Osteocyte (in vitro differentiated cells): ENCODE measurements around the gene GTF2H2C. TPM values are rescaled to one million over a fixed set of nuclear protein-coding genes. Genes with fewer than 3 reads are reported as not detected.
"Not testable (repeated sequence)": the region's sequence is repeated elsewhere in the genome, so short reads cannot be mapped to it uniquely, and the experiment has no call there.

ENCODE experiments used
- DNase-seq: peaks from one replicate; pipeline ENCODE4 v3.0.0; 2021; ENCODE audit warnings: mixed read lengths; ENCODE audit not compliant: unreplicated experiment; ENCODE audit errors: extremely low spot score
- H3K27ac Mint-ChIP-seq: one replicate; pipeline ENCODE4 v1.8.0; 2021; ENCODE audit warnings: mild to moderate bottlenecking, mixed read lengths; ENCODE audit not compliant: unreplicated experiment
- H3K27me3 Mint-ChIP-seq: one replicate; pipeline ENCODE4 v1.8.0; 2021; ENCODE audit warnings: mixed read lengths; ENCODE audit not compliant: unreplicated experiment
- H3K36me3 Mint-ChIP-seq: one replicate; pipeline ENCODE4 v1.8.0; 2021; ENCODE audit warnings: mixed read lengths; ENCODE audit not compliant: unreplicated experiment
- H3K4me1 Mint-ChIP-seq: one replicate; pipeline ENCODE4 v1.8.0; 2021; ENCODE audit warnings: mixed read lengths; ENCODE audit not compliant: unreplicated experiment
- H3K4me3 Mint-ChIP-seq: one replicate; pipeline ENCODE4 v1.8.0; 2021; ENCODE audit warnings: mild to moderate bottlenecking, moderate library complexity, mixed read lengths; ENCODE audit not compliant: unreplicated experiment
- H3K9me3 Mint-ChIP-seq: one replicate; pipeline ENCODE4 v1.8.0; 2021; ENCODE audit warnings: mixed read lengths; ENCODE audit not compliant: unreplicated experiment
- total RNA-seq: library from RNA; stranded (reverse); gene quantifications from 2 replicates; pipeline ENCODE4 v1.2.1, GENCODE V29; 2021

GTF2H2C gene
- total RNA-seq, 1 donor from 2014 or later = 35.6 TPM

DNA sequence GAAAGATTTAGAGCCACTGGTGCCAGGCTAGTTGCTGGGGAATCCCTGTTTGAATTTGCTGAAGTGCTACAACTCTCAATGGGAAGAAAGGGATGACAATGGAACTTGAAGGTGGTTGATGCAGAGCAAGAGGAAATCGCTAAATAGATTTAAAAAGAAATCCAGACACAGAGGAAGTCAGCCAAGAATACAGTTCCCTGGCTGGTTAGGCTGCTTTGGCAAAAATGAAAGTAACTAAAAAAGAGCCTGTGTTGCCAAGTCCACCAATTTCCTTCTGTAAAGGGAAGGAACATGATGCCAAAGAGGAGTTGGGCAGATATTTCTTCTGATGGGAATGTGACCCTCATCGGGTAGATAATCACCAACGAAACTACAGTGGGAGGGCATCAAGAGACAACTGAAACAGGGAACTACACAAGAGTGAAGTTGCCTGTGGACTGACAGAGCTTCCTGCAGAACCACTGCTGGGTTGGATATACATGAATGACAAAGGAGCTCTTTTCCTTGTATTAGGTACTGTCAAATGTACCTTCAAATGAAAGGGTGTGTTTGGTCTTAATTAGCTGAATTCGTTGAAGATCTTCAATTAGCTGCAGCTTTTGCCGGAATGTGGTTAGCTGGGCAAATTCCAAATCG, 49.0 kb downstream of the GTF2H2C start:
- H3K4me1 Mint-ChIP-seq, H3K27ac Mint-ChIP-seq, H3K36me3 Mint-ChIP-seq, H3K27me3 Mint-ChIP-seq, DNase-seq, H3K4me3 Mint-ChIP-seq, H3K9me3 Mint-ChIP-seq: not testable (repeated sequence)

DNA sequence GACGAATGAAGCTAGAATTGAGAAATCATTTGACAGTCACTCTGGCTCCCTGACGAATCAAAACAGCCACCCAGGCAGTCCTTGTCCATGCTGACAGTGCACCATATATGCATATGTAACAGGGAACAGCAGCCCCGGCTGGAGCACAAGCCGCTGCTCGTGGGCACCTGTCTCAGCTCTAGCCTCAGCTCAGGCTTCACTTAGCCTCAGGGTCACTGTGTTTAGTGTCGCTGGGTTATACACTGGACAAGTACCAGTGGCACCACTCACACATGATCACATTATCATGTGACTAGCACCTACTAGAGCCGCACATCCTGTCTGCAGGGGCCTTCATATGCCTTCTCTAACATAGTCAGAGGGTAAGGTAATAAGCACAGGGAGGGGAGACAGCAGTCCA, 54.9 kb downstream of the GTF2H2C start:
- not testable (repeated sequence) for H3K4me1 Mint-ChIP-seq, H3K27me3 Mint-ChIP-seq

DNA sequence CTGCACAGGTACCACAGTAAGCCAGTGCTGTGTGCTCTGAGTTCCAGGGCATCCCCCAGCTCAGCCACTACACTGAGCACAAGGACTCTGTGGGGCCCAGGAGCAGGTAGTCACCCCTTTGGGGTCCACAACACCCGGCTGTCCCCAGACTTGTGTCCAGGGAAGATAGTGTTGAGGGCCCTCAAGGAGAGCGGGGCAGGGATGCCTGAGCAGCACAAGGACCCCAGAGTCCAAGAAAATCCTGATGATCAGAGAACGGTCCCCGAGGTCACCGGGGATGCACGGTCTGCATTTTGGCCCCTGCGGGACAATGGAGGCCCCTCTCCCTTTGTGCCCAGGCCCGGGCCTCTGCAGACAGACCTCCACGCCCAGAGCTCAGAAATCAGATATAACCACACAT, 71.9 kb downstream of the GTF2H2C start:
- H3K9me3 Mint-ChIP-seq, H3K4me1 Mint-ChIP-seq, H3K36me3 Mint-ChIP-seq, H3K27me3 Mint-ChIP-seq, H3K4me3 Mint-ChIP-seq, DNase-seq, H3K27ac Mint-ChIP-seq: not testable (repeated sequence)

More for the DNA sequence above, 54.9 kb downstream of the GTF2H2C start:
- H3K27ac Mint-ChIP-seq, DNase-seq, H3K4me3 Mint-ChIP-seq, H3K9me3 Mint-ChIP-seq, H3K36me3 Mint-ChIP-seq: not testable (repeated sequence)

Other genes starting within 250 kb of the GTF2H2C start
- 2.4 and 2.6 TPM in 2 replicates for gene CCDC125, start 227.4 kb upstream of the GTF2H2C start, total RNA-seq
- gene AK6, start 190.7 kb upstream of the GTF2H2C start, total RNA-seq = 29.6 and 31.0 TPM in 2 replicates
- gene TAF9, start 190.7 kb upstream of the GTF2H2C start, total RNA-seq = 66.9 and 69.3 TPM in 2 replicates
- gene RAD17, start 190.4 kb upstream of the GTF2H2C start, total RNA-seq = 30.1 and 30.6 TPM in 2 replicates
- gene MARVELD2, start 145.1 kb upstream of the GTF2H2C start, total RNA-seq = 0.38 and 0.71 TPM in 2 replicates
- 4.4 and 4.5 TPM in 2 replicates for gene OCLN, start 67.4 kb upstream of the GTF2H2C start, total RNA-seq